Heart left ventricle (tissue), 13 donors: Measurements from ENCODE around the gene CNTFR.

Experiments
- CTCF ChIP-seq, 12 donors: fragments of 200-600 bp; sonication (generic) in 4 of 12; IDR thresholded peaks; one replicate each; pipeline versions ENCODE4 v1.5.0 to v1.8.0; 2018 to 2022; ENCODE audit warnings: antibody characterized with exemption in 12 of 12, mild to moderate bottlenecking in 5 of 12
- POLR2A ChIP-seq, 2 donors: fragments of 450-650 bp; IDR thresholded peaks; one replicate each; pipeline ENCODE4 v1.6.1; 2017; ENCODE audit warnings: antibody characterized with exemption in 2 of 2, mild to moderate bottlenecking in 2 of 2, moderate library complexity in 2 of 2
- donor health status: ischemic (EF 13 %, LVEDD 7.1; RV severe dilation, severe dysfunction).
- donor health status: DM: no; HTN: yes; CAD: no.
- donor health status: DM: no; HTN: no; CAD: no.
- donor health status: ischemic (EF 25% LVEDD 6.9; RV normal size, moderate dysfunction).
- donor health status: ischemic (EF 25% LVEDD 5.7; RV mildly dilated, moderate dysfunction).
- donor health status: ischemic (EF 35%, LVEDD 5.7; RV mildly dilated, moderate dysfunction).
- donor health status: nonischemic (EF 11% LVEDD 7.7; RV severe dilation, severe dysfunction).
- donor health status: DM: yes; HTN: yes; CAD: no.
- donor health status: PGD.
- donor health status: ischemic (EF 29% LVEDD 5.4; RV normal size, mild dysfunction).
- donor health status: nonischemic (EF 23%, LVEDD 6.1; RV moderate dilation, normal function).

- TF ChIP-seq CTCF (IDR thresholded peaks at IDR 0.05) (no peak), POLR2A (IDR thresholded peaks at IDR 0.05) (no peak)
These were observed 86.1 kb downstream of the CNTFR start for GRCh38 chr9:34503406-34503805.
